ENCODE data around the gene SIGLEC8.

SIGLEC8 gene

DNA sequence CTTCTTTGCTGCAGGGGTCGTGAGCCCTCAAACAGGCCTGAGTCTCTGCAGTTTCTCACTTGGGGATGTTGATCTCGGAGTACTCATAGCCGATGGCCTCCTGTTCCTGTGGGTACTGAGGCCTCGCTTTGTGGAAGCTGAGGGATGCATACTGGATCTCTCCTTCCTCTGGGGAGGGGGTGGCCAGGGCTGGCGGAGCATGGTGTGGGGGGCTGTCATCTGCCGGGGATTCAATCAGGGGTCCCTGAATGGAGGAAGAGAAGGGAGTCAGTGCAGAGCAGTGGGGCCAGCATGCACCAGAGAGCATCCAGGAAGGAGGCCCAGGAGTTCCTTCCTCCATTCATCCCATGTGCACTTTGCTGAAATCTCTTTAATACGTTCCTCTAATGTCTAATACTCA, 33.3 kb upstream of the SIGLEC8 start:
- H3K27me3 ChIP-seq (ENCODE audit: insufficient read depth, poor library complexity, severe bottlenecking) = no peaks in the 10 kb centered on the region
- DNase-seq (ENCODE audit: low spot score) = no peak
- no peaks in the 10 kb centered on the region for H3K9me3 ChIP-seq (ENCODE audit: severe bottlenecking)
- no peaks in the 10 kb centered on the region for H3K4me1 ChIP-seq (ENCODE audit: insufficient read depth, poor library complexity, severe bottlenecking)
- TF ChIP-seq, protein P1, sequence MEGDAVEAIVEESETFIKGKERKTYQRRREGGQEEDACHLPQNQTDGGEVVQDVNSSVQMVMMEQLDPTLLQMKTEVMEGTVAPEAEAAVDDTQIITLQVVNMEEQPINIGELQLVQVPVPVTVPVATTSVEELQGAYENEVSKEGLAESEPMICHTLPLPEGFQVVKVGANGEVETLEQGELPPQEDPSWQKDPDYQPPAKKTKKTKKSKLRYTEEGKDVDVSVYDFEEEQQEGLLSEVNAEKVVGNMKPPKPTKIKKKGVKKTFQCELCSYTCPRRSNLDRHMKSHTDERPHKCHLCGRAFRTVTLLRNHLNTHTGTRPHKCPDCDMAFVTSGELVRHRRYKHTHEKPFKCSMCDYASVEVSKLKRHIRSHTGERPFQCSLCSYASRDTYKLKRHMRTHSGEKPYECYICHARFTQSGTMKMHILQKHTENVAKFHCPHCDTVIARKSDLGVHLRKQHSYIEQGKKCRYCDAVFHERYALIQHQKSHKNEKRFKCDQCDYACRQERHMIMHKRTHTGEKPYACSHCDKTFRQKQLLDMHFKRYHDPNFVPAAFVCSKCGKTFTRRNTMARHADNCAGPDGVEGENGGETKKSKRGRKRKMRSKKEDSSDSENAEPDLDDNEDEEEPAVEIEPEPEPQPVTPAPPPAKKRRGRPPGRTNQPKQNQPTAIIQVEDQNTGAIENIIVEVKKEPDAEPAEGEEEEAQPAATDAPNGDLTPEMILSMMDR (IDR thresholded peaks at IDR 0.05; ENCODE audit: poor library complexity, severe bottlenecking) = no peak
- H3K36me3 ChIP-seq (ENCODE audit: low read depth) = no peaks in the 10 kb centered on the region
- no peak overlapping the region for H3K4me3 ChIP-seq (ENCODE audit: severe bottlenecking)
- ATAC-seq (ENCODE audit: low read depth) = no peak
- H3K27ac ChIP-seq (ENCODE audit: poor library complexity, severe bottlenecking) = no peak overlapping the region

DNA sequence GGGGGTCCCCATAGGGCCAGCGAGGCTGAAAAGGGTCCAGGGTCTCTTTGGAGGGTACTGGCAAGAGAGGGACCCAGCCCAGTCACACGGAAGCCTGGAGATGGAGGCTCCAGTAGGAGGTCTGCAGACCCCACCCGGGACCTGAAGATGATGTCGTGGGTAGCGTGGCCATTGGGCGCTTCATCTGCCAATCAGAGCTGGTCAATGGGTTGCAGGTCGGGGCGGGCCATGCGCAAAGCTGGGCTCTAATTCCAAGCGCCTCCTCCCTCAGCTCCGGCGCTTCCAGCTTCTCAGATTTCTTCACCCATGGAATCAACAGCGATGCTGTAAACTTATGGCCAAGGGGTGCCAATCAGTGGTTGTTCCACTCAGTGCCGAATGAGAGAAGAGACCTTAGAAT, 32.4 kb upstream of the SIGLEC8 start:
- Histone ChIP-seq H3K27ac (ENCODE audit: poor library complexity, severe bottlenecking) (no peak overlapping the region), H3K9me3 (ENCODE audit: severe bottlenecking) (no peaks in the 10 kb centered on the region), H3K4me3 (ENCODE audit: severe bottlenecking) (no peak overlapping the region), H3K4me1 (ENCODE audit: insufficient read depth, poor library complexity, severe bottlenecking) (no peaks in the 10 kb centered on the region), H3K36me3 (ENCODE audit: low read depth) (no peaks in the 10 kb centered on the region), H3K27me3 (ENCODE audit: insufficient read depth, poor library complexity, severe bottlenecking) (no peaks in the 10 kb centered on the region)
- ATAC-seq (ENCODE audit: low read depth) (no peak), DNase-seq (ENCODE audit: low spot score) (no peak)
- TF ChIP-seq, protein P1 (IDR thresholded peaks at IDR 0.05; ENCODE audit: poor library complexity, severe bottlenecking) = no peak

DNA sequence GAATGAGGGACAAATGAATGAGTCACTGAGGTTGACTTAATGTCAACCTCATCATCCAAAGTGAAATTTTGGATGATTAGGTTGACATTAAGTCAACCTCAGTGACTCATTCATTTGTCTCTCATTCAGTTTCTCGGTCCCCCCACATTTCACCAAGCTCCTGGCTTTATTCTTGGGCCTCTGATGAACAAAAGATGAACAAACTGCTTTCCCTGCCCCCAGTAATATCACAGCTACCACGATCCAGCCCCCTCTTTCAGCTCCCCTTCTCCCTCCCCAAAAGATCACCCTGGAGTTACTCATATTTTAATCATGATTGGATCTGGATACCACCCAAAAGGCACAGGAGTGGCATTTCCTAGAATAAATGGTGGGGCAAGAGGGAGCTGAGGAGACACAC, 30.9 kb upstream of the SIGLEC8 start:
- Histone ChIP-seq H3K27ac (ENCODE audit: poor library complexity, severe bottlenecking) (no peak overlapping the region), H3K27me3 (ENCODE audit: insufficient read depth, poor library complexity, severe bottlenecking) (no peaks in the 10 kb centered on the region), H3K4me1 (ENCODE audit: insufficient read depth, poor library complexity, severe bottlenecking) (no peaks in the 10 kb centered on the region), H3K36me3 (ENCODE audit: low read depth) (no peaks in the 10 kb centered on the region), H3K4me3 (ENCODE audit: severe bottlenecking) (no peak overlapping the region), H3K9me3 (ENCODE audit: severe bottlenecking) (no peaks in the 10 kb centered on the region)
- DNase-seq (ENCODE audit: low spot score) (no peak), ATAC-seq (ENCODE audit: low read depth) (no peak)
- TF ChIP-seq, protein P1 (IDR thresholded peaks at IDR 0.05; ENCODE audit: poor library complexity, severe bottlenecking) = no peak

DNA sequence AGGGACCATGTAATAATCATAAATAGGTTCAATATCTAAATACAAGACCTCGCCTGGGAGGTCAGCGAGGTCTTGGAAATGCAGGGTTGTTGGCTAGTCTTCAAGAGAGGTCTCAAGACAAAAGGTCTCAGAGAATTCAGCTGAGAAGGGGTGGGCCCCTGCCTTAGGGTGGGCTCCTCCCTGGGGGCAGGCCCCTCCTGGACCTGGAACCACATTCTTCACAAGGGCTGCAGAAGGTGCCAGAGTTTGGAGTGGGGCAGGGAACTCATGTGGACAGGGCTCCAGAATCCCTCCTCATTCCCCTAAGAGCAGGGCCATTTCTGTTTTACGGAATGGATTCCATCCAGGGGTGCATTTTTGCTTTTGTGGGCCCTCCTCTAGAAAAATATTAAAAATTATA, 30.2 kb upstream of the SIGLEC8 start:
- H3K4me3 ChIP-seq (ENCODE audit: severe bottlenecking) = no peak overlapping the region
- TF ChIP-seq, protein P1 (IDR thresholded peaks at IDR 0.05; ENCODE audit: poor library complexity, severe bottlenecking) = no peak
- no peak overlapping the region for H3K27ac ChIP-seq (ENCODE audit: poor library complexity, severe bottlenecking)
- no peaks in the 10 kb centered on the region for H3K4me1 ChIP-seq (ENCODE audit: insufficient read depth, poor library complexity, severe bottlenecking)
- H3K27me3 ChIP-seq (ENCODE audit: insufficient read depth, poor library complexity, severe bottlenecking) = no peaks in the 10 kb centered on the region
- DNase-seq (ENCODE audit: low spot score) = no peak
- ATAC-seq (ENCODE audit: low read depth) = no peak
- H3K36me3 ChIP-seq (ENCODE audit: low read depth) = no peaks in the 10 kb centered on the region
- H3K9me3 ChIP-seq (ENCODE audit: severe bottlenecking) = no peaks in the 10 kb centered on the region

DNA sequence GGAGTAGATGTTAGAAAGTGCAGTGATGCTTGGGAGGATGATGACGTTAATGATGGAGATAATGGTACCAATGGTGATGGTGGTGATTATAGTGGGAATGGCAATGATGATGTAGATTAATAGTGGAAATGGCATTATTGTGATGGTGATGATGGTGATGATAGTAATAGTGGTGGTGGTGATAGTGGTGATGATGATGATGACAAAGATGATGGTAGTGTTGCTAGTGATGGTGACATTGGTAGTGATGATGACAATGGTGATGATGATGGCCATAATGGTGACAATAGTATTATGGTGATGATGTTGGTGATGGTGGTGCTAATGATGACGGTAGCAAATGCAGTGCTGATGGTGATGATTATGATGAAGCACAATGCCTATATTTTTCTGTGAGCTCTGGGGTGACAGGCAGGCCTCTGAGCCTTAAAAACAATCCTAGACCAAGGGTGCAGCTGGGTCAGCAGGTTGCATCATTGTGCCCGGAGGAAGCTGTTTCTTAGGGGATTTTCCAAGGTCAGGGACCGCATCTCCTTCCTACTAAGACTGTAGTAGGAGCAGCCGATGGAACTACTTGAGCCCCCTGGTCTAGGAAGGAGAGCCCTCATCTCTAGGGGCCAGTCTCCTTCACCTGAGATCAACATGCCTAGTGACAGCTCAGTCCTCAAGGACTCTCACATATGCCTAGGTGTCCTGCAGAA, 27.9 kb upstream of the SIGLEC8 start:
- ATAC-seq (ENCODE audit: low read depth) (no peak), DNase-seq (ENCODE audit: low spot score) (no peak)
- TF ChIP-seq, protein P1 (IDR thresholded peaks at IDR 0.05; ENCODE audit: poor library complexity, severe bottlenecking) = no peak
- Histone ChIP-seq H3K4me3 (ENCODE audit: severe bottlenecking) (no peak overlapping the region), H3K9me3 (ENCODE audit: severe bottlenecking) (no peaks in the 10 kb centered on the region), H3K4me1 (ENCODE audit: insufficient read depth, poor library complexity, severe bottlenecking) (no peaks in the 10 kb centered on the region), H3K27ac (ENCODE audit: poor library complexity, severe bottlenecking) (no peak overlapping the region), H3K27me3 (ENCODE audit: insufficient read depth, poor library complexity, severe bottlenecking) (no peaks in the 10 kb centered on the region), H3K36me3 (ENCODE audit: low read depth) (no peaks in the 10 kb centered on the region)
